Ovary (tissue), 9 donors: ENCODE data around the gene KANK2. TPM values are rescaled to one million over a fixed set of nuclear protein-coding genes. Genes with fewer than 3 reads are reported as not detected.
"Not testable (repeated sequence)": the region's sequence is repeated elsewhere in the genome, so short reads cannot be mapped to it uniquely, and the experiment has no call there.

ENCODE experiments used
- DNase-seq, 5 donors: peaks; one replicate each; pipeline ENCODE4 v3.0.0-alpha.2; 2019 to 2020
- H3K27ac ChIP-seq, 2 donors: fragments of 200-600 bp; one replicate each; pipeline versions ENCODE4 v1.5.1 to v1.8.0; 2019 to 2022
- H3K27me3 ChIP-seq: fragments of 200-600 bp; one replicate; pipeline ENCODE4 v1.8.0; 2022
- H3K36me3 ChIP-seq: fragments of 200-600 bp; sonication (generic); one replicate; pipeline ENCODE4 v1.5.1; 2019
- H3K4me1 ChIP-seq: one replicate; pipeline ENCODE4 v1.8.1; 2013; ENCODE audit warnings: mild to moderate bottlenecking, moderate library complexity; ENCODE audit not compliant: insufficient read depth
- H3K4me3 ChIP-seq: fragments of 200-600 bp; sonication (generic); one replicate; pipeline ENCODE4 v1.5.1; 2017
- H3K9me3 ChIP-seq, 2 donors: fragments of 200-600 bp in 1 of 2; sonication (generic) in 1 of 2; one replicate each; pipeline versions ENCODE4 v1.5.1 to v1.8.1; 2013 to 2019; ENCODE audit warnings: mild to moderate bottlenecking in 1 of 2, moderate library complexity in 1 of 2
- EP300 ChIP-seq: sonication (generic); formaldehyde crosslinking; IDR thresholded peaks from one replicate; pipeline ENCODE4 v1.6.1; 2017; ENCODE audit warnings: antibody characterized with exemption
- POLR2A ChIP-seq: fragments of 450-650 bp; IDR thresholded peaks from one replicate; pipeline ENCODE4 v1.6.1; 2017; ENCODE audit warnings: antibody characterized with exemption, mild to moderate bottlenecking, moderate library complexity
- WGBS, 3 donors: extraction: QIAGEN DNeasy Blood & Tissue Kit in 1 of 3; methylation state at CpG; one replicate each; pipeline versions ENCODE4 v1.1.5 to v1.1.7; 2013 to 2017; 5-methylcytosine and 5-hydroxymethylcytosine counted together
- intact Hi-C, 4 donors: fragments of 100-400 bp; cut with DNase I; formaldehyde crosslinking; loops; one replicate each; pipeline versions ENCODE4 v1.11.0 to v1.15.1; 2022 to 2023
- polyA plus RNA-seq, 2 donors: library from polyadenylated mRNA; stranded (reverse); fragments of 200-250 nt in 1 of 2; fragments of 350-450 nt in 1 of 2; fragmentation: Illumina TruSeq in 1 of 2; extraction: RNeasy Lipid Tissue Mini Kit (QIAGEN cat#74804) in 1 of 2; gene quantifications; one replicate each; pipeline ENCODE4 v1.2.3, GENCODE V29; 2013 to 2014
- total RNA-seq, 7 donors: library from RNA; depleted of rRNA in 2 of 7; stranded (reverse); fragments of >200 nt in 2 of 7; fragmentation: NEBNext Ultra II Directional in 3 of 7; extraction: Animal tissue kit (Norgen Biotek cat#: 25700) in 3 of 7; gene quantifications; one replicate each; pipeline versions ENCODE4 v1.1.0 to v1.2.4, GENCODE V29; 2016 to 2023
- TF ChIP-seq, protein P1 (sequence below), 3 donors: fragments of 450-650 bp in 2 of 3; fragments of 200-600 bp in 1 of 3; IDR thresholded peaks; one replicate each; pipeline versions ENCODE4 v1.5.1 to v1.8.0; 2016 to 2022; ENCODE audit warnings: antibody characterized with exemption in 3 of 3, mild to moderate bottlenecking in 1 of 3
- donor health status: DM: no; HTN: no; CAD: no; lungs with moderate emphysema.
- donor health status: DM: no; HTN: no; CAD: no.
- donor health status: Bipolar disorder and iron deficiency.
- donor health status: DM: yes; HTN: yes; CAD: no.
- donor health status: DM: no; HTN: no; CAD: no.
- donor health status: DM: yes; HTN: yes; CAD: no.

The KANK2 gene
- total and polyA plus RNA-seq, 9 donors: 238 to 642 (median 433) TPM

DNA sequence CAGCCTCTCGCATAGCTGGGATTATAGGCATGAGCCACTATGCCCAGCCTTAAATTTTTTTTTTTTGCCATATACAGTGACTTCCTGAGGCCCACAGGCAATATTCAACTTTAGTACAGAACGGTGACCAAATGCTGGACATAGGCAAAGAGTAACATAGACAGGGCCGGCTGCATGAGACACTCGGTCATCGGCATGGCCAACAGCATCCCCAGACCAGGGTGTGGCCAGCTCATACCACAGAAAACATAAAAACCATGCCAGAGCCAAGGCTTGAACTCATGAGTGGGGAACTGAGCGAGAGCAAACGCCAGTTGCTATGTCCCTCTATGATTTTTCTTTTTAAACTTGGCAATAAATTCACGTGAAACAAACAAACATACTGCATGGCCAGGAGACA lies 17.0 kb downstream of the KANK2 start:
- no peak for DNase-seq
- H3K4me3 ChIP-seq: no peak overlapping the region
- 42 to 58% (median 58%) methylated on average over 8 of the region's 8 CpGs for WGBS, 3 donors
- H3K27me3 ChIP-seq: no peaks in the 10 kb centered on the region
- H3K9me3 ChIP-seq: no peaks in the 10 kb centered on the region
- peaks cover 17% of the 10 kb centered on the region for H3K4me1 ChIP-seq
- TF ChIP-seq, protein P1, sequence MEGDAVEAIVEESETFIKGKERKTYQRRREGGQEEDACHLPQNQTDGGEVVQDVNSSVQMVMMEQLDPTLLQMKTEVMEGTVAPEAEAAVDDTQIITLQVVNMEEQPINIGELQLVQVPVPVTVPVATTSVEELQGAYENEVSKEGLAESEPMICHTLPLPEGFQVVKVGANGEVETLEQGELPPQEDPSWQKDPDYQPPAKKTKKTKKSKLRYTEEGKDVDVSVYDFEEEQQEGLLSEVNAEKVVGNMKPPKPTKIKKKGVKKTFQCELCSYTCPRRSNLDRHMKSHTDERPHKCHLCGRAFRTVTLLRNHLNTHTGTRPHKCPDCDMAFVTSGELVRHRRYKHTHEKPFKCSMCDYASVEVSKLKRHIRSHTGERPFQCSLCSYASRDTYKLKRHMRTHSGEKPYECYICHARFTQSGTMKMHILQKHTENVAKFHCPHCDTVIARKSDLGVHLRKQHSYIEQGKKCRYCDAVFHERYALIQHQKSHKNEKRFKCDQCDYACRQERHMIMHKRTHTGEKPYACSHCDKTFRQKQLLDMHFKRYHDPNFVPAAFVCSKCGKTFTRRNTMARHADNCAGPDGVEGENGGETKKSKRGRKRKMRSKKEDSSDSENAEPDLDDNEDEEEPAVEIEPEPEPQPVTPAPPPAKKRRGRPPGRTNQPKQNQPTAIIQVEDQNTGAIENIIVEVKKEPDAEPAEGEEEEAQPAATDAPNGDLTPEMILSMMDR (IDR thresholded peaks at IDR 0.05): no peak
- TF ChIP-seq EP300 (no peak), POLR2A (no peak)
- no peak overlapping the region for H3K27ac ChIP-seq
- intact Hi-C loops: no loop called here
- H3K36me3 ChIP-seq: no peaks in the 10 kb centered on the region

DNA sequence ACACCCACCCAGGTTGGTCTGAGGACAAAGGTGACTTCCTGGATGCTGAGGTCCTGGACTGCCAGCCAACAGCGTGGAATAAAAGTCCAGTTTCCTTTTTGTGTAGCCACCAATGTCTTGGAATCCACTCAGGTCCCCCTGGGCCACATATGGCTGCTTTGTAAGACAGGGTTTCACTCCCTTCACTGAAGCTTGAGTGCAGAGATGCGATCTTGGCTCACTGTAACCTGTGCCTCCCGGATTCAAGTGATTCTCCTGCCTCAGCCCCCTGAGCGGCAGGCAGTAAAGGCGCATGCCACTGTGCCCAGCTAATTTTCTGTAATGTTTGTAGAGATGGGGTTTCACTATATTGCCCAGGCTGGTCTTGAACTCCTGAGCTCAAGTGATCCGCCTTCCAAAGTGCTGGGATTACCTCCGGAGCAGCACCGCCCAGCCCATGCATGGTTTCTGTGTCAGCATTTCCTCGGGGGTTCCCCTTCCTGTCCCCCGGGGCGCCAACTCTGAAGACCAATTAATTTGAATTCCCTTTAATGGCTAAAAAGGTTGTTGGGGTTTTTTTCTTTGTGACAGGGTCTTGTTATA lies 17.5 kb downstream of the KANK2 start:
- no peaks in the 10 kb centered on the region for H3K36me3 ChIP-seq
- intact Hi-C loops: no loop called here
- WGBS, 3 donors: 65 to 70% (median 69%) methylated on average over 11 of the region's 11 CpGs
- no peak overlapping the region for H3K4me3 ChIP-seq
- H3K4me1 ChIP-seq: peaks cover 13% of the 10 kb centered on the region
- H3K9me3 ChIP-seq: no peaks in the 10 kb centered on the region
- no peak for DNase-seq
- peak overlapping the region in 1 of 2 donors; percentile 35 for H3K27ac ChIP-seq
- no peaks in the 10 kb centered on the region for H3K27me3 ChIP-seq
- TF ChIP-seq POLR2A (no peak), EP300 (no peak)
- TF ChIP-seq, protein P1 (IDR thresholded peaks at IDR 0.05): no peak

DNA sequence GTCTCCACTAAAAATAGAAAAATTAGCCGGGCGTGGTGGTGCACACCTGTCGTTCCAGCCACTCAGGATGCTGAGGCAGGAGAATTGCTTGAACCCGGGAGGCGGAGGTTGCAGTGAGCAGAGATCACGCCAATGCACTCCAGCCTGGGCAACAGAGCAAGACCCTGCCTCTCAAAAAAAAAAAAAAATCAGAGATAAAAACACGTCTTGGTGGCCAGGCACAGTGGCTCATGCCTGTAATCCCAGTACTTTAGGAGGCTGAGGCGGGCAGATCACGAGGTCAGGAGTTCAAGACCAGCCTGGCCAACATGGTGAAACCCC lies 18.2 kb downstream of the KANK2 start:
- H3K4me3 ChIP-seq, H3K27ac ChIP-seq, intact Hi-C loops, H3K36me3 ChIP-seq, DNase-seq, H3K9me3 ChIP-seq, H3K27me3 ChIP-seq: not testable (repeated sequence)
- H3K4me1 ChIP-seq: peaks cover 10% of the 10 kb centered on the region
- WGBS, 3 donors: 80 to 85% (median 82%) methylated on average over 9 of the region's 9 CpGs

DNA sequence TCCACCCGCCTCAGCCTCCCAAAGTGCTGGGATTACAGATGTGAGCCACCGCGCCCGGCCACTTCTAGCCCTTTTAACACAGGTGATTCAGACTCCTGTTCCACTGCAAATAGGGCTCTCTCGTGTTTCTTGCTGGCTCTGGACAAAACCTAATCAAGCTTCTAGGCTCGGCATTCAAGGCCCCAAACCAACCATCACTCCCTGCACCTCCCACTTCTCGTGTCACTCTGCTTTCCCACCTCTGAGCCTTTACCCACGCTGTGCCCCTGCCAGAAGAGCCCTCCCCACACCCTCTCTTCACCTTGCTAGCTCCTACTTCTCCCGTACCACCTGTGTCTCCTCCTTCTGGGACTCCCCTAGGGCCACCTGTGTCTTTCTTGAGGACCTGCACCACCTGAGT lies 19.8 kb downstream of the KANK2 start:
- no peak overlapping the region for H3K4me3 ChIP-seq
- no peaks in the 10 kb centered on the region for H3K36me3 ChIP-seq
- DNase-seq: no peak
- intact Hi-C loops: no loop called here
- WGBS, 3 donors: 86 to 91% (median 90%) methylated on average over 9 of the region's 9 CpGs
- TF ChIP-seq, protein P1 (IDR thresholded peaks at IDR 0.05): no peak
- TF ChIP-seq POLR2A (no peak), EP300 (no peak)
- H3K4me1 ChIP-seq: peaks cover 9% of the 10 kb centered on the region
- no peaks in the 10 kb centered on the region for H3K27me3 ChIP-seq
- peak overlapping the region in 1 of 2 donors; percentile 6 for H3K27ac ChIP-seq
- no peaks in the 10 kb centered on the region for H3K9me3 ChIP-seq

DNA sequence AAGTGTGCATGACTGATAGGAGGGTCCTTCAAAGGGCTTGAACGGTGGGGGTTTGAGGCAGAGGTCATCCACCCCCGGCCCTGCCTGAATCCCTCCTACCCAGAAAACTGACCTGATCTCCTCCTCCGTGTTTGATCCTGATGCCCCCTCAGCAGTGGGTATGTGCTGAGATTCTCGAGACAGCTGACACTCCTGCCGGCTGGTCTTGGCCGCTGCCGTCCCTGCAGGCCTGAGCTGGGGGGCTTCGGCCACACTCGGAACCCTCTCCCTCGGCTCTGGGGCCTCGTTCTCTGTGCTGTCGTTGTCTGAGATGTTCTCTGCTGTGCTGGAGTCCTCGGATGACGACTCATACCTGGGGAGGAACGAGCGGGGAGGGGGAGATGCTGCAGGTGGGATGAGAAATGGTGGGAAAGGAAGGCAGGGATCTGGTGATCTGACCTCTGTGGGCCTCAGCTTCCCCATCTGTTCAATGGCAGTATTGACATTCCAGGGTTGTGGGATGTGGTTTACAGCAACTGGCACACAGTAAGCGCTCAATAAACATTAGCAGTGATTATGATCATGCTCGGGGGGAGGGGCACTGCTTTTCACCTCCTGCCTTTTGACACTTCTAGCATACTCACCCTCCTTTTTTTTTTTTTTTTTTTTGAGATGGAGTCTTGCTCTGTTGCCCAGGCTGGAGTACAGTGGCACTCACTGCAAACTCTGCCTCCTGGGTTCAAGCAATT lies 20.7 kb downstream of the KANK2 start:
- no peaks in the 10 kb centered on the region for H3K27me3 ChIP-seq
- 85 to 87% (median 86%) methylated on average over 18 of the region's 18 CpGs for WGBS, 3 donors
- no peaks in the 10 kb centered on the region for H3K9me3 ChIP-seq
- H3K27ac ChIP-seq: no peak overlapping the region
- TF ChIP-seq EP300 (no peak), POLR2A (no peak)
- TF ChIP-seq, protein P1 (IDR thresholded peaks at IDR 0.05): no peak
- H3K36me3 ChIP-seq: no peaks in the 10 kb centered on the region
- intact Hi-C loops: no loop called here
- H3K4me1 ChIP-seq: peaks cover 9% of the 10 kb centered on the region
- DNase-seq: no peak
- no peak overlapping the region for H3K4me3 ChIP-seq
